C4-2B (cell line): ENCODE data around the gene CCSER2.

Source experiments
- ZFX ChIP-seq: fragments of 450-650 bp; IDR thresholded peaks from 2 replicates; pipeline ENCODE4 v1.6.1; 2017
- TF ChIP-seq, protein P1 (sequence below): fragments of 450-650 bp; conservative IDR thresholded peaks from 2 replicates; pipeline ENCODE4 v1.5.1; 2017; ENCODE audit warnings: mild to moderate bottlenecking

DNA sequence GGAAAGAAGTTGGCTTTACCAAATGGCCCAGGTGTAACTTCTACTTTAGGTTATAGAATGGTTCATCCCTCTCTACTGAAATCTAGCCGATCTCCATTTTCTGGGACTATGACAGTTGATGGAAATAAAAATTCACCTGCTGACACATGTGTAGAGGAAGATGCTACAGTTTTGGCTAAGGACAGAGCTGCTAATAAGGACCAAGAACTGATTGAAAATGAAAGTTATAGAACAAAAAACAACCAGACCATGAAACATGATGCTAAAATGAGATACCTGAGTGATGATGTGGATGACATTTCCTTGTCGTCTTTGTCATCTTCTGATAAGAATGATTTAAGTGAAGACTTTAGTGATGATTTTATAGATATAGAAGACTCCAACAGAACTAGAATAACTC lies 43.6 kb downstream of the CCSER2 start:
- TF ChIP-seq, protein P1, sequence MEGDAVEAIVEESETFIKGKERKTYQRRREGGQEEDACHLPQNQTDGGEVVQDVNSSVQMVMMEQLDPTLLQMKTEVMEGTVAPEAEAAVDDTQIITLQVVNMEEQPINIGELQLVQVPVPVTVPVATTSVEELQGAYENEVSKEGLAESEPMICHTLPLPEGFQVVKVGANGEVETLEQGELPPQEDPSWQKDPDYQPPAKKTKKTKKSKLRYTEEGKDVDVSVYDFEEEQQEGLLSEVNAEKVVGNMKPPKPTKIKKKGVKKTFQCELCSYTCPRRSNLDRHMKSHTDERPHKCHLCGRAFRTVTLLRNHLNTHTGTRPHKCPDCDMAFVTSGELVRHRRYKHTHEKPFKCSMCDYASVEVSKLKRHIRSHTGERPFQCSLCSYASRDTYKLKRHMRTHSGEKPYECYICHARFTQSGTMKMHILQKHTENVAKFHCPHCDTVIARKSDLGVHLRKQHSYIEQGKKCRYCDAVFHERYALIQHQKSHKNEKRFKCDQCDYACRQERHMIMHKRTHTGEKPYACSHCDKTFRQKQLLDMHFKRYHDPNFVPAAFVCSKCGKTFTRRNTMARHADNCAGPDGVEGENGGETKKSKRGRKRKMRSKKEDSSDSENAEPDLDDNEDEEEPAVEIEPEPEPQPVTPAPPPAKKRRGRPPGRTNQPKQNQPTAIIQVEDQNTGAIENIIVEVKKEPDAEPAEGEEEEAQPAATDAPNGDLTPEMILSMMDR: no peak
- no peak for TF ChIP-seq ZFX
